NB4 (cell line): Measurements from ENCODE around the gene CLCNKB.

ENCODE experiments used
- CTCF ChIP-seq: IDR thresholded peaks from one replicate; pipeline ENCODE4 v1.5.1; 2012; ENCODE audit warnings: low read depth, low read length
- POLR2A ChIP-seq: IDR thresholded peaks from 2 replicates; pipeline ENCODE4 v1.6.1; 2011; ENCODE audit warnings: mild to moderate bottlenecking; ENCODE audit not compliant: insufficient read length; ENCODE audit errors: extremely low read depth

GRCh38 chr1:16051039-16051438 lies 7.5 kb downstream of the CLCNKB start:
- TF ChIP-seq CTCF = no peak
- TF ChIP-seq POLR2A = no peak
